OCI-LY7 (cell line): ENCODE measurements around the gene HES4. TPM values are rescaled to one million over a fixed set of nuclear protein-coding genes. Genes with fewer than 3 reads are reported as not detected.

ENCODE experiments used
- BruUV-seq: library from RNA; stranded (reverse); fragments of 400-500 nt; replicated peaks from 2 replicates; lab custom pipeline; 2021; lab: Mats Ljungman, UMichigan
- CTCF ChIA-PET: fragments of 300-600 bp; sonication (Branson Sonifier 250); formaldehyde crosslinking; loops from one replicate; lab custom pipeline; 2022; ENCODE audit warnings: antibody characterized with exemption; ENCODE audit not compliant: unreplicated experiment; lab: Charles Lee
- POLR2A ChIA-PET: fragments of 300-600 bp; sonication (Branson Sonifier 250); formaldehyde crosslinking; loops from one replicate; lab custom pipeline; 2022; ENCODE audit warnings: antibody characterized with exemption; lab: Charles Lee
- DNase-seq: peaks from one replicate; pipeline ENCODE4 v3.0.0-alpha.2; 2015; ENCODE audit warnings: low spot score
- H2AFZ ChIP-seq: fragments of 200-600 bp; sonication (generic), shearing (Covaris generic); 2 replicates; pipeline ENCODE4 v1.6.1; 2014; ENCODE audit warnings: mild to moderate bottlenecking, antibody characterized with exemption, low read length, moderate library complexity
- H3K27ac ChIP-seq: fragments of 200-600 bp; sonication (generic); 2 replicates; pipeline ENCODE4 v1.5.1; 2014; ENCODE audit warnings: mixed run types, low read depth, mild to moderate bottlenecking, moderate library complexity, low read length, inconsistent platforms; ENCODE audit not compliant: poor library complexity, severe bottlenecking
- H3K36me3 ChIP-seq: fragments of 200-600 bp; sonication (generic); 2 replicates; pipeline ENCODE4 v1.6.1; 2014; ENCODE audit warnings: mild to moderate bottlenecking, antibody characterized with exemption, low read length, moderate library complexity, mixed read lengths; ENCODE audit not compliant: insufficient read depth
- H3K4me1 ChIP-seq: fragments of 200-600 bp; sonication (generic); 2 replicates; pipeline ENCODE4 v1.5.1; 2014; ENCODE audit warnings: mild to moderate bottlenecking, low read length; ENCODE audit not compliant: insufficient read depth, poor library complexity, severe bottlenecking
- H3K4me2 ChIP-seq: fragments of 200-600 bp; sonication (generic); 2 replicates; pipeline ENCODE4 v1.6.1; 2014; ENCODE audit warnings: mild to moderate bottlenecking, low read length
- H3K4me3 ChIP-seq: fragments of 200-600 bp; sonication (generic); 2 replicates; pipeline ENCODE4 v1.5.1; 2014; ENCODE audit warnings: mild to moderate bottlenecking, low read depth, low read length; ENCODE audit not compliant: poor library complexity, severe bottlenecking
- H3K79me2 ChIP-seq: fragments of 200-600 bp; sonication (generic); 2 replicates; pipeline ENCODE4 v1.6.1; 2016; ENCODE audit warnings: low read depth, mild to moderate bottlenecking, low read length, moderate library complexity, mixed read lengths; ENCODE audit not compliant: insufficient read depth
- H3K9me2 ChIP-seq: fragments of 200-600 bp; sonication (generic); 2 replicates; pipeline ENCODE4 v1.6.1; 2016; ENCODE audit warnings: mild to moderate bottlenecking, low read length, mixed read lengths; ENCODE audit not compliant: insufficient read depth
- H3K9me3 ChIP-seq: fragments of 200-600 bp; sonication (generic); 2 replicates; pipeline ENCODE4 v1.6.1; 2014; ENCODE audit warnings: mild to moderate bottlenecking, mixed run types, low read length, mixed read lengths
- H4K20me1 ChIP-seq: fragments of 200-600 bp; sonication (generic); 2 replicates; pipeline ENCODE4 v1.6.1; 2014; ENCODE audit warnings: mild to moderate bottlenecking, antibody characterized with exemption, low read length, moderate library complexity, mixed read lengths; ENCODE audit not compliant: insufficient read depth
- EZH2phosphoT487 ChIP-seq: fragments of 200-600 bp; sonication (generic); IDR thresholded peaks from 2 replicates; pipeline ENCODE4 v1.6.1; 2018; ENCODE audit warnings: low read depth, borderline replicate concordance, mild to moderate bottlenecking, mixed run types, antibody characterized with exemption, low read length, moderate library complexity, mixed read lengths
- intact Hi-C: fragments of 100-400 bp; cut with micrococcal nuclease; formaldehyde crosslinking; loops from one replicate; pipeline ENCODE4 v1.10.0; 2022; ENCODE audit not compliant: unreplicated experiment
- small RNA-seq: library from RNA; depleted of rRNA; stranded (forward); fragments of <200 nt; gene quantifications from one replicate; pipeline ENCODE3, GENCODE V24; 2014
- total RNA-seq, 2 experiments: library from RNA; depleted of rRNA in 1 of 2; stranded (reverse); fragments of >200 nt in 1 of 2; shearing (Covaris generic) in 1 of 2; gene quantifications; 2 replicates each; pipeline ENCODE4 v1.2.3, GENCODE V29; 2014 to 2022
- TF ChIP-seq, protein P1 (sequence below): fragments of 200-600 bp; sonication (generic); conservative IDR thresholded peaks from 2 replicates; pipeline ENCODE4 v1.5.1; 2014; ENCODE audit warnings: mild to moderate bottlenecking, antibody characterized with exemption, low read length, moderate library complexity, mixed read lengths

Gene HES4
- total RNA-seq, 2 experiments from 2014 or later = not detected

DNA sequence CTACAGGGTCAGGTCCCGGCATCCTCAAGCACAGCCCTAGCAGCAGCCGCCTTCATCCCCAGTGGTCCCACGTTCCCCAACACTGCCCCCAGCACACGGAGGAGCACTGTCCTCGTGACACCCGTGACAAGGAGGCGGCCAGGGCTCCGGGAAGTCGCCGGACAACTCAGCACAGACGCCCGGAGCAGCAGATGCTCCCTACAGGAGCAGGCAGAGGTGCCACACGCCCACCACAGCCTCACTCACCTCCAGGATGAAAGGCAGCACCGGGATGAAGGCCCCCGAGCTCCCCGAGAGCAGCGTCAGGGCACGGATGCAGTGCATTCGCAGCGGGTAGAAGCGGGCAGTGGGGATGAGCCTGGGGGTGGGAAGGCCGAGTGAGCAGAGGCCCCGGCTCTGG is 49.0 kb downstream of the HES4 start:
- Histone ChIP-seq H3K79me2 (no peaks in the 10 kb centered on the region), H3K4me3 (no peak overlapping the region), H3K9me3 (no peaks in the 10 kb centered on the region), H4K20me1 (no peaks in the 10 kb centered on the region), H3K27ac (no peak overlapping the region), H3K4me1 (no peaks in the 10 kb centered on the region), H3K36me3 (peaks cover 92% of the 10 kb centered on the region), H3K9me2 (no peaks in the 10 kb centered on the region), H3K4me2 (no peak overlapping the region), H2AFZ (no peak overlapping the region)
- no TSS peak for BruUV-seq
- TF ChIP-seq, protein P1, sequence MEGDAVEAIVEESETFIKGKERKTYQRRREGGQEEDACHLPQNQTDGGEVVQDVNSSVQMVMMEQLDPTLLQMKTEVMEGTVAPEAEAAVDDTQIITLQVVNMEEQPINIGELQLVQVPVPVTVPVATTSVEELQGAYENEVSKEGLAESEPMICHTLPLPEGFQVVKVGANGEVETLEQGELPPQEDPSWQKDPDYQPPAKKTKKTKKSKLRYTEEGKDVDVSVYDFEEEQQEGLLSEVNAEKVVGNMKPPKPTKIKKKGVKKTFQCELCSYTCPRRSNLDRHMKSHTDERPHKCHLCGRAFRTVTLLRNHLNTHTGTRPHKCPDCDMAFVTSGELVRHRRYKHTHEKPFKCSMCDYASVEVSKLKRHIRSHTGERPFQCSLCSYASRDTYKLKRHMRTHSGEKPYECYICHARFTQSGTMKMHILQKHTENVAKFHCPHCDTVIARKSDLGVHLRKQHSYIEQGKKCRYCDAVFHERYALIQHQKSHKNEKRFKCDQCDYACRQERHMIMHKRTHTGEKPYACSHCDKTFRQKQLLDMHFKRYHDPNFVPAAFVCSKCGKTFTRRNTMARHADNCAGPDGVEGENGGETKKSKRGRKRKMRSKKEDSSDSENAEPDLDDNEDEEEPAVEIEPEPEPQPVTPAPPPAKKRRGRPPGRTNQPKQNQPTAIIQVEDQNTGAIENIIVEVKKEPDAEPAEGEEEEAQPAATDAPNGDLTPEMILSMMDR = no peak
- TF ChIP-seq EZH2phosphoT487 = no peak
- ChIA-PET CTCF (no interaction called here), POLR2A (no interaction called here)
- DNase-seq = no peak
- intact Hi-C loops = no loop called here

DNA sequence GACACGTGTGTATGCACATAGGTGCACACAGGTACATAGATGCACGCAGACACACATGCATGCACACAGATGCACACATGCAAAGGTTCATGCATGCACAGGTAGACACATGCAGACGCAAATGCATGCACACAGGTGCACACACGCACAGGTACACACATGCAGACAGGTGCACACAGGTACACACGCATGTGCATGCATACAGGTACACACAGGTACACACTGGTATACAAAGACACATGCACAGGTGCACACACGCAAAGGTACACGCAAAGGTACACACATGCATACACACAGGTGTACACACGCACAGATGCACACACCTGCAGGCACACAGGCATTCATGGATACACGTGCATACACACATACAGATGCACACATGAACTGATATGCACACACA is 49.6 kb downstream of the HES4 start:
- no peak overlapping the region for H3K4me3 ChIP-seq
- no peaks in the 10 kb centered on the region for H3K4me1 ChIP-seq
- H3K9me2 ChIP-seq = no peaks in the 10 kb centered on the region
- no peaks in the 10 kb centered on the region for H4K20me1 ChIP-seq
- H2AFZ ChIP-seq = no peak overlapping the region
- no peak overlapping the region for H3K4me2 ChIP-seq
- intact Hi-C loops = no loop called here
- CTCF ChIA-PET = no interaction called here
- no peaks in the 10 kb centered on the region for H3K9me3 ChIP-seq
- peaks cover 92% of the 10 kb centered on the region for H3K36me3 ChIP-seq
- TF ChIP-seq EZH2phosphoT487 = no peak
- TF ChIP-seq, protein P1 = no peak
- H3K27ac ChIP-seq = no peak overlapping the region
- POLR2A ChIA-PET = no interaction called here
- DNase-seq = no peak
- no peaks in the 10 kb centered on the region for H3K79me2 ChIP-seq
- BruUV-seq = no TSS peak

Small RNAs within 50 kb of the gene (small RNA-seq; reads per million reads assigned to genes)
- not detected for gene AL645608.3

Other genes starting within 250 kb of the HES4 start
- 0.06 TPM in 1 of 2 replicates, not detected in the other for gene SAMD11, start 76.2 kb downstream of the HES4 start, total RNA-seq (2014; rRNA removed; shearing (Covaris generic))
- not detected in 2 replicates for gene SAMD11, start 76.2 kb downstream of the HES4 start, total RNA-seq (2022)
- gene NOC2L, start 40.8 kb downstream of the HES4 start, total RNA-seq (2014; rRNA removed; shearing (Covaris generic)) = 77.9 and 84.0 TPM in 2 replicates
- 72.1 and 99.0 TPM in 2 replicates for gene NOC2L, start 40.8 kb downstream of the HES4 start, total RNA-seq (2022)
- gene KLHL17, start 39.5 kb downstream of the HES4 start, total RNA-seq (2014; rRNA removed; shearing (Covaris generic)) = 20.7 and 21.7 TPM in 2 replicates
- gene KLHL17, start 39.5 kb downstream of the HES4 start, total RNA-seq (2022) = 23.3 and 24.2 TPM in 2 replicates
- 0.05 TPM in 1 of 2 replicates, not detected in the other for gene PLEKHN1, start 33.6 kb downstream of the HES4 start, total RNA-seq (2014; rRNA removed; shearing (Covaris generic))
- gene PLEKHN1, start 33.6 kb downstream of the HES4 start, total RNA-seq (2022) = not detected in 2 replicates
- not detected in 2 replicates for gene PERM1, start 18.0 kb downstream of the HES4 start, total RNA-seq (2014; rRNA removed; shearing (Covaris generic))
- gene PERM1, start 18.0 kb downstream of the HES4 start, total RNA-seq (2022) = not detected in 2 replicates
- 99.9 and 110 TPM in 2 replicates for gene ISG15, start 13.4 kb upstream of the HES4 start, total RNA-seq (2014; rRNA removed; shearing (Covaris generic))
- gene ISG15, start 13.4 kb upstream of the HES4 start, total RNA-seq (2022) = 53.4 and 65.4 TPM in 2 replicates
- 2.2 and 2.7 TPM in 2 replicates for gene AGRN, start 20.0 kb upstream of the HES4 start, total RNA-seq (2014; rRNA removed; shearing (Covaris generic))
- 9.1 and 9.8 TPM in 2 replicates for gene AGRN, start 20.0 kb upstream of the HES4 start, total RNA-seq (2022)
- gene RNF223, start 74.2 kb upstream of the HES4 start, total RNA-seq (2014; rRNA removed; shearing (Covaris generic)) = not detected in 2 replicates
- not detected in 2 replicates for gene RNF223, start 74.2 kb upstream of the HES4 start, total RNA-seq (2022)
- gene C1orf159, start 116.0 kb upstream of the HES4 start, total RNA-seq (2014; rRNA removed; shearing (Covaris generic)) = 13.1 and 27.6 TPM in 2 replicates
- gene C1orf159, start 116.0 kb upstream of the HES4 start, total RNA-seq (2022) = 24.1 and 24.5 TPM in 2 replicates
- not detected in 2 replicates for gene TTLL10, start 173.8 kb upstream of the HES4 start, total RNA-seq (2014; rRNA removed; shearing (Covaris generic))
- gene TTLL10, start 173.8 kb upstream of the HES4 start, total RNA-seq (2022) = not detected in 2 replicates
- gene TNFRSF18, start 206.5 kb upstream of the HES4 start, total RNA-seq (2014; rRNA removed; shearing (Covaris generic)) = not detected in 2 replicates
- gene TNFRSF18, start 206.5 kb upstream of the HES4 start, total RNA-seq (2022) = not detected in 2 replicates
- gene TNFRSF4, start 214.1 kb upstream of the HES4 start, total RNA-seq (2014; rRNA removed; shearing (Covaris generic)) = not detected in 2 replicates
- 1.1 and 1.4 TPM in 2 replicates for gene TNFRSF4, start 214.1 kb upstream of the HES4 start, total RNA-seq (2022)
- 44.2 and 47.7 TPM in 2 replicates for gene SDF4, start 231.9 kb upstream of the HES4 start, total RNA-seq (2014; rRNA removed; shearing (Covaris generic))
- 82.8 and 85.7 TPM in 2 replicates for gene SDF4, start 231.9 kb upstream of the HES4 start, total RNA-seq (2022)
- gene B3GALT6, start 232.1 kb upstream of the HES4 start, total RNA-seq (2014; rRNA removed; shearing (Covaris generic)) = 36.2 and 37.7 TPM in 2 replicates
- gene B3GALT6, start 232.1 kb upstream of the HES4 start, total RNA-seq (2022) = 25.0 and 27.1 TPM in 2 replicates
- gene C1QTNF12, start 246.6 kb upstream of the HES4 start, total RNA-seq (2014; rRNA removed; shearing (Covaris generic)) = 0.49 and 1.8 TPM in 2 replicates
- gene C1QTNF12, start 246.6 kb upstream of the HES4 start, total RNA-seq (2022) = 6.1 and 7.0 TPM in 2 replicates